ENCODE results near the gene NCOR2. TPM values are rescaled to one million over a fixed set of nuclear protein-coding genes. Genes with fewer than 3 reads are reported as not detected.
A peak's percentile ranks its signal among the peaks of the same experiment; 100 is the strongest.

The NCOR2 gene
- total and polyA plus RNA-seq, 8 donors = 49.6 to 148 (median 98.6) TPM

DNA sequence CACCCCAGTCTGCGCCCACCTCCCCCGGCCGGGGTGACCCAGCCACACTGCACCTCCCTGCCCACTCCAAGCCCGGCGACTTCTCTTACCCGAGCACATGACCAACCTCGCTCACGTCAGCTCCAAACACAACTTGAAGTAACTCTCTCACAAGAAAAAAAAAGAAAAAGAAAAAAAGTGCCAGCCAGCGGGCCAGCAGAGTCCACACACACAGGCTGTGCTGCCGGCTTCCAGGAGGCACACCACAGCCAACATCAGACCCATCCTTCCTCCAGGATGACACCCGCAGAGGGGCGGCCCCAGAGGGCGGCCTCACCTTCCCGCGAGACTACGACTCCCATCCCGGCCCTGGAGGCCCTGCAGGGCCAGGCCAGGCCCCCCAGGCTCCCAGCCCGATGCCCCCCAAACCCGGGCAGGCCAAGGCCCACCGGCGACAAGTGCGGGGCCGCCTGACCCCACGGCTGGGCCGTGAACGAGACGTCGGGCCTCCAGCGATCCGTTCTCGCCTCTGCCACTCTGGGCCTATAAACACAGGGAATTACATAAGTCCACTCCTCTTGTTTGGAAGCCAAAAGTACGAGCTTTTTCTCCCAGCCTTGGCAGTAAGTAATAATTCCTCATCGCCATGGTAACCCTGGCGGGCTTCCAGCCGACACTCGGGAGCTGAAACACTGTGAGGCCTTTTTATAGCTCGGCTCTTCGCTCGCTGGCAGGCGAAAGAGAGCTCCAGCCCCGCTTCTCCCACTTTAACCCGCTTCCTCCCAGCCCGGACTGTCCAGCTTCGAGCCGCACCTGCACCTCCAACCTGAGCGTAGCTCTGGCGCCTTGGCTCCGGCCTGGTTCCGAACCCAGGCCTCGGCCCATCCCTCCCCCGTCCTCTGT, 49.1 kb downstream of the NCOR2 start:
- intact Hi-C loops (cut with DNase I) = no loop called here
- no peaks in the 10 kb centered on the region for H3K36me3 ChIP-seq
- 2 to 3% methylated on average over 46 to 51 of the region's 51 CpGs for WGBS, 2 donors
- peak overlapping the region; percentile 93 to 99 (median 98) for H3K27ac ChIP-seq
- H3K4me1 ChIP-seq = peaks cover 32 to 36% (median 33%) of the 10 kb centered on the region in 3 donors
- H3K27me3 ChIP-seq = no peaks in the 10 kb centered on the region
- H3K4me3 ChIP-seq = peak overlapping the region in 3 of 4 donors; percentile 32 to 58 (median 50)
- peak; percentile 98 to 100 (median 99) for DNase-seq
- peak; percentile 65 to 78 (median 72) for ATAC-seq
- no peaks in the 10 kb centered on the region for H3K9me3 ChIP-seq
- FAIRE-seq = peak; percentile 86
- no peak for TF ChIP-seq CTCF (IDR thresholded peaks at IDR 0.05)

Measured in pancreas (tissue), 10 donors.